HG03066 (cell line): ENCODE results near the gene FRMD4A.
"Not testable (repeated sequence)": the region's sequence is repeated elsewhere in the genome, so short reads cannot be mapped to it uniquely, and the experiment has no call there.

Source experiments
- ATAC-seq: cut with Tn5 transposase; IDR thresholded peaks from one replicate; pipeline ENCODE4 v1.9.1; 2021; ENCODE audit warnings: low read depth; ENCODE audit not compliant: unreplicated experiment

The FRMD4A gene

DNA sequence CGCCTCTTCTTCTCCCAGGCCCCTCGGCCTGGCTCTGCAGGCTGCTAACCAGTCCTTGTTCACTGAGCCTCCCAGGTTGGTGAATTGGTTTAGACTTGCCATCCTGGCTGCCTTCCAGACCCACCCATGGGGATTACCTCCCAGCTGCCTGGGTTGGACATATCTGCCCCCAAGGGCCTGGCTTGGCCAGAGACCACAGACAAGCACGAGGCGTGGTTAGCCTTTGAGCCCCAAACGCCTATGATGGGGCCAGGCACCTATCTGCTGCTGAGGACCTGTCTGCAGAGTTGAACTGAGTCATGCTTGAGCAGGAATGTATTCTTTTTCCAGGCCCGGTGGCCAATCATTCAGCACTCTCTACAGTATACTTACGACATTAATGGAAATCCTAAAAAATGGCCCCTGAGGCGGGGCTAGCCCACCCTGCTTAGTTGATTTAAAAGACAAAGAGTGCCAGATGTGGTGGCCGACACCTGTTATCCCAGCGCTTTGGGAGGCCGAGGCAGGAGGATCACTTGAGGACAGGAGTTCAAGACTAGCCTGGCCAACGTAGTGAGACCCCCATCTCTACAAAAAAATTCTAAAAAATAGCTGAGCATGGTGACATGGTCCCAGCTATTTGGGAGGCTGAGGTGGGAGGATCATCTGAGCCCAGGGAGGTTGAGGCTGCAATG lies 361.5 kb downstream of the FRMD4A start:
- ATAC-seq, result no peak

DNA sequence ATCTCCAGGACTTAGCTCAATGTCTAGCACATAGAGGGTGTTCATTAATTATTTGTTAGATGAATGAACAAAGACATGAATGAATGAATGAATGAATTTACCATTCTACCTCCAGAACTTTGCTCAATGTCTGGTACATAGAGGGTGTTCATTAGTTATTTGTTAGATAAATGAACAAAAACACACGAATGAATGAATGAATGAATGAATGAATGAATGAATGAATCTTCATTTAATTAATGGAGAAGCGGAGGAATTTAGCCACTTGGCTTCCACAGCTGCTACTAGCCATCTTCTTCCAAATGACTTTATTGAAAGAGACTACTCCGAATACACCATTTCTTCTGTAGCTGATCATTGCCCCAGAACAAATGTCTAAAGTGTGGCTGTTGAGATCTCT lies 368.9 kb downstream of the FRMD4A start:
- no peak for ATAC-seq

DNA sequence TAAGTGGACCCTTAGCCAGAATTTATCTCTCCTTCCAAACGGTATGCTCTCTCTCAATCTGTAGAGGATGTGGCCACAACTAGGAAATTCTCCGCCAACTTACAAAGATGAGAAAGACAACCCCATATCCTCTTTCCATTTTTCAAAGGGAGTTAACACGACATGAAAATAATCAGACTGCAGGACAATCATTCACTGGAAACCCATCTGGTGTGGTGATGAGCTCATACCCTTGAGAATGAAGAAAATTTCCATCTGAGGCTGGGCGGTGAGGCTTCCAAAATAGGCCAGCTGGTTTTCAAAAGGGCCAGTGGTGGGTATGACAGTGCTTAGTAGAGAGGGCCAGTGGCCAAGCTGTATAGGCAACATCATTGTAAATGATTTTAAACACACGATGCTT lies 369.6 kb downstream of the FRMD4A start:
- ATAC-seq, result no peak

DNA sequence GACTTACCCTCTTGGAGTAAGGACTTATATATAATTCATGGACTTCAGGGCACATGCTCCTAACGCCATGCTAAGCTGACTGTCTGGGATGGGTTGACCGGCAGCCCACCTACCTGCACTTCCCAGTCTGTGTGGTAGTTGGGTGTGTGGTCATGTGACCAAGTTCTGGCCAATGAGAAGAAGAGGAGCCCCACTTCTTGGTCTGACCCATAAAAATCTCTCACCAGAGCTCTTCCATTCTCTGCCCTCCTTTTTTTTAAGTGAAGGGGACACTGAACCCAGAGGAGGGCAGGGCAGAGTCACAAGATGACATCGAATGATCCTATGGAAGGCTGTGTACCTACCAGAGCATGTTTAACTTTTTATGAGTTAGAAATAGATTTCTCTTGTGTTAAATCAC lies 370.1 kb downstream of the FRMD4A start:
- ATAC-seq, result no peak

DNA sequence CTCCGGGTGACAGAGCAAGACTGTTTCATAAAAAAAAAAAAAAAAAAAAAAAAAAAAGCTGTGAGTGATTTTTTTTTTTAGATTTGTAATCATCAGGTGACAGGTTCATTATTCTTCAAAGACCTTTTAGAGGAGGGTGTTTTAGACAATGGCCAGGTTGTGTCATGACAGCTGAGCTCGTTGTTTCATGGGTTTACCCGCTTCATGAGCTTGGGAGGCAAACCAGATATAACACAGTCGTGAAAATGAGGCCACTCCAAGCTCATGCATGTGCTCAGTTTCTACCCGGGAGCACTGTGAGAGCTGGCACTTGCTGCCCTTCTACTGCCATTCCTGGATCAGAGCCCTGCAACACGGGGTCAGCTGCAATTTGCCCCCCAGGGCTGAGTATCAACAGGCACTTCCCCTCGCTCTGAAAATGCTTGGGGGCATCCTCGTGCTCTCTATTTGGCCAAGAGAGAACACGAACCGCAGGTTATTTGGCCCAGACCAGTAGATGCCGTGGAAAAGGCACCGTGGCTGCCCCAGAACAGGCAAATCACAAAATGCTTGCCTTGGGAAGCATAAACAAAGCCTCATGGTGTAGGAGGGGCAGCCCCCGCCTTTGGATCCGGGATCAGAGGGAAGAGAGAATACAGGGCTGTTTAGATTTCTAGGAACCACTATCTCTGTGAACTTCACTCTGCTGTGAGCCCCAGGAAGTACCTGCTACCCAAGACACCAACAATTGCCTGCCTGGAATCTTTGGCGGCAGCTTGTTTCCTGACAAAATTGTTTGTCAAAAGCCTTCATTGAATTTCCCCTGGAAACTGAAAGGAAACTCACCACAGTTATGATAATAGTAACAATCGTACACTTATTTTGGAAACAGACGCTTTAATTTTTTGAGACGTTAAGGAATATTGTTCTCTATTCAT lies 371.0 kb downstream of the FRMD4A start:
- no peak for ATAC-seq

DNA sequence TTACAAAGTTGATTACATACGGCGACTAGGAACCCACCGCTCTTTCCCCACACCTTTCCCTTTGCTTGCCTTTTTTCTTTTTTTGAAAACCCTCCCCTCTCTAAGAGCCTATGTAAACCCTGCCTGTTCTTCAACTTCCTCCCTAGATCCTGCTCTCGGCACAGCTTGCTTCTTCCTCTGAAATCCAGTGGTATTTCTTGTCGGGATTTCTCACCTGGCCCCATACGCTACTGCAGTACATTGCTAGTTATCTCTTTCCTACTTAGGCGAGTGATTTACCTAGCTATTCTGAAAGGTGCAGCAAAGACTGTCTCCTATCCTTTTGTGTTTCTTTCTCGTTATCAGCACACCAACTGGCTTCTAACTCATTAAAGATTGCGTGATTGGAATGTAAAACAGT lies 372.9 kb downstream of the FRMD4A start:
- ATAC-seq, result no peak

DNA sequence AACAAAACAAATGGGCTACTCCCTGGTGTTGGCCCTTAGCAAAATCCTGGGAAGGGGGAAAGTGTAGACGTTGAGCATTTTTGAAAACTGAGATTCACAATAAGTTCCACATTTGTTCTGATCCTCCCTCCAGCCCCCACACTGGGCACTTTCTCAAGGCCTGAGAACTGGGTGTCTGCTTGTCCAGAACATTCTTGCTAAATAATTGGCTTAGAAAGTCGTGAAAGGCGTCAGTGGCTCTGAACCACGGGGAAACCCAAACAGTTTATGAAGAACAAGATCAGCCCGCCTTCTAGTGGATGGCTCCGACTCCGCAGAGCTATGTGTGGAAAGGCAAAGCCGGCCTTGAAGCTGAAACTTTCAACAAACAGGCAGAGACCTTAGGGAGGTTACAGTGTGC lies 373.9 kb downstream of the FRMD4A start:
- ATAC-seq, result no peak

DNA sequence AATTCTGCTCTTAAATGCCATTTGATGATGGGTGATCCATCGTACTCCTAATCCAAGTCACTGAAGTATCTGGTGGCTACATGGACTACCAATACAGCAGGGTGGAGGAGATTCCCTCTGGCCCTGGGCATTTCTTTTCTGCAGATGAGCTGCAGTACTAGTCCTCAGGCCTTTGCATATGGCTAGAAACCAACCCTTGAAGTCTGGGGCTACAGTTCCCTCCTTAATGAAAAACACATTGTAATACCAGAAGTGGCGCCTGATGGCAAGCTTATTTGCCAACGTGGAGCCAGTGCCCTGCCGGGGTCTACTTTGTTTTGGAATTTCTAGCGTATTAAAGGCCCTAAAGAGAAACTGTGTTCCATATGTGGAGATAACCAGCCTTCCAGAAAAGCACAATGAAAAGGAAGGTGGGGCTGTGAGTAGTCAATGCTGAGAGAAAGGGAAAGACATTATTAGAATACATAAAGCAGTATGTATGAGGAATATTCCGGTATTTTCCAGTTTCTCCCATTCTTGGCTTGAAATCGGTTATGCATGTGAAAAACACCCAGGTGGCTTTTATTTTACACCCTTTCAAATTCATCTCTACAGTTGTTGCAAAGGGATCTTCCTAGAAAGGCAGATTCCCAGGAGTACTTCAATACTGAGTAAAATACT lies 375.2 kb downstream of the FRMD4A start:
- ATAC-seq, result no peak

DNA sequence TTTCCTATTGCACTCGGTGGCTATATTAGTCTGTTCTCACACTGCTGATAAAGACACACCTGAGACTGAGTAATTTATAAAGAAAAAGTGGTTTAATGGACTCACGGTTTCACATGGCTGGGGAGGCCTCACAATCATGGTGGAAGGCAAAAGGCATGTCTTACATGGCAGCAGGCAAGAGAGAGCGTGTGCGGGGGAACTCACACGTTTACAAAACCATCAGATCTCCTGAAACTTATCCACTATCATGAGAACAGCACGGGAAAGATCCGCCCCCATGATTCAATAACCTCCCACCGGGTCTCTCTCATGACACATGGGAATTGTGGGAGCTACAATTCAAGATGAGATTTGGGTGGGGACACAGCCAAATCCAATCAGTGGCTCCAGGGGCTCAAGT lies 376.5 kb downstream of the FRMD4A start:
- not testable (repeated sequence) for ATAC-seq

DNA sequence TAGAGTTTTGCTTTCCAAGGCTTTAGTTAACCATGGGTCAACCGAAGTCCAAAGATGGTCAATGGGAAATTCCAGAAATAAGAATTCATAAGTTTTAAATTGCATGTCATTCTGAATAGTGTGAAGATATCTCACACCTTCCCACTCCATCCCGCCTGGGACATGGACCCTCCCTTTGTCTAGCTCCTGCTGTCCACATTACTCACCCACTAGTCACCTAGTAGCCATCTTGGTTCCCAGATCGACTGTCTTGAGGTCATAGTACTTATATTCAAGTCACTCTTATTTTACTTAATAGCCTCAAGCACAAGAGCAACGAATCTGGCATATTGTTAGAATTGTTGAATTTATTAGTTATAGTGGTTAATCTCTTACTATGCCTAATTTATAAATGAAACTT lies 377.4 kb downstream of the FRMD4A start:
- no peak for ATAC-seq

DNA sequence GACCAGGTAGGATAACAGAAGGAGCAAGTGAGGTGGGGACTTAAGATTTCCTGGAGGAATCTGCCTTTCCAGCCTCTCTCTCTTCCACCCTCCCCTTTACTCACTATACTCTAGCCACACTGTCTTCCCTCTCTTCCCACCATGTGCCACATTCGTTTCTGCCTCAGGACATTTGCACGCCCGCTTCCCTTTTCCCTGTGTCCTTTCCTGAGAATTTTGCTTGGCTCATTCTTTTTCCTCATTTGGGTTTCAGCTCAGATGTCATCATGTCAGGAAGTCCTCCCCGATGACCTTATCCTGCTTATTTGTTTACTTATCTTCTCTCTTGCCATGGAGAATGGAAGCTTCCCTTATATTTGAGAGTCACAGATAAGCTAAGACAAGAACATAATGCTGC lies 380.2 kb downstream of the FRMD4A start:
- no peak for ATAC-seq

DNA sequence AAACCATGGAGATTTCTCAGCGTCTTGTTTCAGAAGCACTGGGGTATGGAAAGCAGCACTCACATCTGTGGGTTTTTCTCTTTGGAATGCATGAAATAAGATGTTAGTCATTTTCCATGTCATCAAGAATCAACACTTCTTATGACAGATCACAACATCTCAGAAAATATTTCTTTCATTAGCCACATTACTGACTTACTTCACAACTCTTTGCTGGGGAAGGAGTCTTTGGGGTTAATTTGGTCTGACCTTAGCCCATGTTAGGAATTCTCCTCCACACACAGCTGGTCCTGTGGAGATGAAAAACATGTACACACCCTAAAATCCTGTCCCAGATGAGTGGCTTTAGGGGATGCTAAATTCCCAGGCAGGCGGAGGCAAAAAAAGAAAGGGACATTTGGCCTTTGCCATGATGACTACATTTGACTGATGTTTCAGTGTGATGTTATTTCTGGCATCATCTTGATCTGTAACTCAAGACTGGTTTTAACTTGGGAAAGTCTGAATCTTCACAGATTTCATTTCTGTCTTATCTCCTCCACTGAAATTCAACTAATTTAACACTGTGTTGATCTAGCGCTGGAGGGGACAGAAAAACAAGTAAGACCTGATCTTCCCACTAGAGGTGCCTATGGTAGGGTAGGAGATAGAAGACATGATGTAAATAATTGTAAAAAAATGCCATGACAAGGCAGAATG lies 380.7 kb downstream of the FRMD4A start:
- no peak for ATAC-seq

DNA sequence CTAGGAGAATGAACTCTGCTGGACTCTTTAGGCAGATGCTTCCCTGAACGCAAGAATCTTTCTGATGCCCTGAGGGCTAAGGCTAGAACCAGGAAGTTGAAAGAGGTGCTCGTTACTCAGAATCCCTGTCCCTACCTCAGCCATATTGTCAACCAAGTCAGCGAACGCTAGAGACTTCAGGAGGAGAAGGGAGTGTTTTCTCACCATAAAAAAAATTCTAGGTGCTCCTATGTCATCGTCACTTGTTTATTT lies 384.6 kb downstream of the FRMD4A start:
- no peak for ATAC-seq

DNA sequence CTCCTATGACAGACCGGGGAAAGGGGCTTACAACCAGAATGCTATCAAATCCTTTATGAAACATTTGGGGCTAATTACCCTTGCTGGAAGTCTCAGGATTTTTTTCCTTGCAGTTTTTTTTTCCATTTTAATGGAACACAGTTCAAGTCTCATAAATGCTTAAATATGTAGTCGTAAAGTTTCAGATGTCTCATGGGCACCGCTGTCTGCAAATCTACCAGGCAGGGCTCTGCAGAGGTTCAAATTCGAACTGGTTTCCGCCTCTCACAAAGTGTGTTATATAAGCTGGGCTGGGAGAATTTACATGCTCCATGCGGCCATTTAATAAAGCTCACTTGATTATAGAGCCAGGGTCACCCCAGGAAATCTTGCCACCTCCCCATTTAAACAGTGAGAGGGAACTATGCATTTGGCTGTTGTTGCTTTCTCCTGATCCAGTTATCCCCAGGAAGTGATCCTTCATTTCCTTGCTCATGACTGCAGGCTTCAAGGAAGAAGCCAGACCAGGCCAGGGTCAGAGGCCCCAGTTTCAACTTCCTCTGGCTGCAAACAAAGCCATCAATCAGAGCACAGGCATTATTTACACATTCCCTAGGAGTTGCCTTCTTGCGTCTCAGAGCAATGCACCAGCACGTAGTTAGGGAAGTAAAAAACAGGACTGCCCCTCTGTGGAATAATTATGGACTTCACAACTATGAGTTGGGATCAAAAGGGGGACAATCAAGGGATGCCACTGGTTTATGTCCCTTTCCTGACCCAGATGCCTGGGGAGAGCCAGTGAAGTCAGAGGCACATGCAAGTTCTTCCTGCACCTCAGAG lies 385.1 kb downstream of the FRMD4A start:
- ATAC-seq, result no peak

DNA sequence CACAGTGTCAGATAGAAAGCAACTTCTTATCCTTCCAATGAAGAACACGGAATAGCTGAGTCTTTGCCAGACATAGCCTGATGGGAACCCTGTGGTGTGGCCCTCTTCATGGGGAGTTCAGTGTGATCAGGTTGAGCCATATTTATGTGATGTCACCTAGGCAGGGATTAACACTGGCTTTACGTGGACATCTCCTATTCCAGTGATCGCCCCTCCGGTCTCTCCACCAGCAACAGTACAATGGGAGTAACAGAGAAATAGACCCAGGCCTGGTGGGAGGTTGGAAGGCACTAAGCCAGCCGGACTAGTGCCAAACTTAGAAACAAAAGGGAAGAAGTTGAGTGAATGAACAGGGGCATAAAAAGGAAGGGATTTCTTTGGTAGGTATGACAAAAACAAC lies 385.9 kb downstream of the FRMD4A start:
- ATAC-seq, result no peak

DNA sequence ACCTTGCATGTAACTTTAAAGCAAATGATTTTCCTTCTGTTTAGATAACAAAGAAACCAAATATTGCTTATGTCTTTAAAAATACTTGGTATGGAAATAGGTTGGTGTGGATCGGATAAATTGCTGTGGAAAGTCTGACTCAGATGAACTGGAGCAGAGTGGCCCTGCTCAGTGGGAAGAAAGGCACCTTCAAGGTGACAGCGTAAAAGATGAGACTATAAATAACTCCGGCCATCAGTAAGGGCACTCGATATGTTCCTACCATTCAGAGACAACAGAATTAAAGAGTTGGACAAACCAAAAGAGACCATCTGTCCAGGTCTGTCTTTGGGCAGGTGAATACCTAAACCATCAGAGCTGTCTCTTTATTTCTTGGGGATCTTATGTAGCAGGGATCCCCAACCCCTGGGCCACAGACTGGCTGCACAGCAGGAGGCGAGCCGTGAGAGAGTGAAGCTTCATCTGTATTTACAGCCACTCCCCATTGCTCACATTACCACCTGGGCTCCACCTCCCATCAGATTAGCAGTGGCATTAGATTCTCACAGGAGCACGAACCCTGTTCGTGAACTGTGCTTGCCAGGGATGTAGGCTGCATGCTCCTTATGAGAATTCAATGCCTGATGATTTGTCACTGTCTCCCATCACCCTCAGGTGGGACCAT lies 386.9 kb downstream of the FRMD4A start:
- no peak for ATAC-seq

DNA sequence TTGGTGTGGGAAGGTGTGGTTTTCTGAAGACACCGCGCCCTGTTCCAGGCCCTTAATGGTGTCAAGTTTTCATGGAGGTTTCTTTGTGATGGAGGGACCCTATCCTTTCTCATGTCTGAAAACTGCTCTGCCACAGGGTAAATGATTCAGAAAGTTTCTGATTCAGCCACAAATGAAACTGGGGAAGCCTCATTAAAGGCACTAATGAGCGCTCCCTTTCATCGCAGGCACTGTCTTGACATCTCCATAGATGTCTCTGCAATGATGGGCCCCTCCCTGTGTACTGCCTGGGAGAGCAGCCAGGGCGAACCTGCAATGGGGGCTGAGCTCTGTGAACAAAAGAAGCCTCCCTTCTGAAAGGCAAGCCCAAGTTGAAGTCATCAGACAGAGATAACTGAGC lies 388.7 kb downstream of the FRMD4A start:
- peak; percentile 52 for ATAC-seq

DNA sequence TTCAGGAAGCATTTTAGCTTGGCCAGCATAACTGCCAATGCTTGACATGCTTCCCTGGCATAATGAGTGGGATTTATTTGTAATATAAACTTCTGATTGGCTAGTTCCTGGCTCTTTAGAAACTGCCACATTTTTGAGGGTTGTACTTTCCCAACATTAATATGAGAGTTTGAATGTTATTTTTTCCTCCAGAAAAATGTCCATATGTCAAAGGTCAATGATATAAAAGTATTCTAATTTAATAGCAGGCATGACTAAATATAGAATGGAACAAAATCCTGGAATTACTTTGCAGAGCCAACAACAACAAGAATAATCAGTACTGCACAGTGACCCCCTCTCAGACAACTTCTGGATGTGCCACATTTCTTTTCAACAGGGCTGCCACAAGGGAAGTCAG lies 391.3 kb downstream of the FRMD4A start:
- ATAC-seq, result no peak

DNA sequence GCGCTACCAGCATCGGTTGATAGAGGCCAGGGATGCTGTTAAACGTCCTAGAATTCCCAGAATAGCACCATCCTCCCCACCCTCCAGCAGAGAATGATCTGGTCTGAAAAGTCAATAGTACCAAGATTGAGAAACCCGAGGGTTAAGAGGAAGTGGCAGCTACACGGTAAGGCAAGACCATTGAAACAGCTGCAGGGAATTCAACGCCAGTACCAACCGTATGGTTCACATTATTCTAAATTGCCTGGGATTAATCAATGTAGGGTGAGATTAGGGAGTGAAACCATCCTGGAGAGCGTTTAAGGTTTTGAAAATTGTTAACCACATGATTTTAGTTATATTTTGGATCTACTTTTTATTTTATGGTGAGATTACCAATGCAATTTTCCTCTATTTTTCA lies 391.8 kb downstream of the FRMD4A start:
- no peak for ATAC-seq

DNA sequence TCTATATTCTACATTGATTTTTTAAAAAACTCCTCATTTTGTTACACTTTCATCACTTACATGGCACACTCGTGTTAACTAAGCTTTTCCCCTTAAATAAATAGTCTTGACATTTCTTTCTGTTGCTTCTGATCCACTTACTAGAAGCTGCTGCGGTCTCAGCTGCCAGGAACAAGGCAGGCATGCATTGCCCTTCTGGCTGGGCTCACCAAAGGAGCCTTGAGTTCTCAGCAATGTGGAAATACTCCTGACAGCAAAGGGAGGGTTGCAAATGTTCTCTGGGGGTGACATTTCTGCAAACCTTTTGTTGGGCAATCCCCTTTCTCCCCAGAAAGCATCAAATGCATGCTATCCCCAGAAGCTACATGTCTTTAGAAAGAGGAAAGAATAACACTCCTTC lies 393.9 kb downstream of the FRMD4A start:
- no peak for ATAC-seq
